Heart right ventricle (tissue), 16 donors: ENCODE data around the gene LMX1B. TPM values are rescaled to one million over a fixed set of nuclear protein-coding genes. Genes with fewer than 3 reads are reported as not detected.

Source experiments
- ATAC-seq, 8 donors: fragments of 200-7000 bp; cut with Tn5 transposase; one replicate each; pipeline ENCODE4 v1.9.1; 2020; ENCODE audit warnings: mild to moderate bottlenecking in 8 of 8, moderate library complexity in 8 of 8, moderate number of reproducible peaks in 1 of 8
- DNase-seq, 2 donors: peaks; one replicate each; pipeline ENCODE4 v3.0.0-alpha.2; 2020
- H3K27ac ChIP-seq, 10 donors: fragments of 200-600 bp; sonication (generic) in 2 of 10; one replicate each; pipeline versions ENCODE4 v1.5.0 to v1.8.0; 2020 to 2022; ENCODE audit warnings: mild to moderate bottlenecking in 3 of 10
- H3K27me3 ChIP-seq, 7 donors: fragments of 200-600 bp; one replicate each; pipeline ENCODE4 v1.8.0; 2021 to 2022; ENCODE audit warnings: mild to moderate bottlenecking in 2 of 7
- H3K36me3 ChIP-seq, 9 donors: fragments of 200-600 bp; sonication (generic) in 1 of 9; one replicate each; pipeline versions ENCODE4 v1.5.0 to v1.8.0; 2020 to 2022; ENCODE audit warnings: mild to moderate bottlenecking in 2 of 9
- H3K4me1 ChIP-seq, 9 donors: fragments of 200-600 bp; sonication (generic) in 1 of 9; one replicate each; pipeline versions ENCODE4 v1.5.0 to v1.8.0; 2020 to 2022; ENCODE audit warnings: mild to moderate bottlenecking in 4 of 9
- H3K4me3 ChIP-seq, 10 donors: fragments of 200-600 bp; sonication (generic) in 2 of 10; one replicate each; pipeline versions ENCODE4 v1.5.0 to v1.8.0; 2020 to 2022; ENCODE audit warnings: mild to moderate bottlenecking in 7 of 10, moderate library complexity in 2 of 10
- H3K9me3 ChIP-seq, 11 donors: fragments of 200-600 bp in 10 of 11; sonication (generic) in 2 of 11; one replicate each; pipeline versions ENCODE4 v1.5.0 to v1.8.0; 2013 to 2022; ENCODE audit warnings: mild to moderate bottlenecking in 2 of 11, control low read depth in 1 of 11, moderate library complexity in 1 of 11
- WGBS, 2 donors: extraction: QIAGEN DNeasy Blood & Tissue Kit; methylation state at CpG; one replicate each; pipeline ENCODE4 v1.1.7; 2013; ENCODE audit warnings: inconsistent platforms in 1 of 2; 5-methylcytosine and 5-hydroxymethylcytosine counted together
- intact Hi-C, 10 donors: fragments of 100-400 bp; cut with DNase I; formaldehyde crosslinking; loops; one replicate each; pipeline versions ENCODE4 v1.11.1 to v1.14.2; 2022
- polyA plus RNA-seq, 2 donors: library from polyadenylated mRNA; stranded (reverse); fragments of 200-250 nt; gene quantifications; one replicate each; pipeline ENCODE4 v1.2.3, GENCODE V29; 2013
- total RNA-seq, 10 donors: library from RNA; stranded (reverse); fragmentation: NEBNext Ultra II Directional in 3 of 10; extraction: Animal tissue kit (Norgen Biotek cat#: 25700) in 3 of 10; gene quantifications; one replicate each; pipeline versions ENCODE4 v1.2.1 to v1.2.4, GENCODE V29; 2021 to 2023
- TF ChIP-seq, protein P1 (sequence below), 9 donors: fragments of 200-600 bp; sonication (generic) in 2 of 9; IDR thresholded peaks; one replicate each; pipeline versions ENCODE4 v1.5.0 to v1.8.0; 2021 to 2022; ENCODE audit warnings: antibody characterized with exemption in 9 of 9, mild to moderate bottlenecking in 5 of 9, moderate library complexity in 1 of 9
- donor health status: Arrhythmogenic right ventricular cardiomyopathy.
- donor health status: ischemic (EF 13 %, LVEDD 7.1; RV severe dilation, severe dysfunction).
- donor health status: healthy with polysubstance abuse.
- donor health status: DM: no; HTN: yes; CAD: no.
- donor health status: DM: no; HTN: no; CAD: no.
- donor health status: ischemic (EF 25% LVEDD 6.9; RV normal size, moderate dysfunction).
- donor health status: ischemic (EF 25% LVEDD 5.7; RV mildly dilated, moderate dysfunction).
- donor health status: healthy.
- donor health status: DM: yes; HTN: yes; CAD: no.
- donor health status: Ischemic cardiomyopathy.
- donor health status: ischemic (EF 35%, LVEDD 5.7; RV mildly dilated, moderate dysfunction).
- donor health status: nonischemic (EF 11% LVEDD 7.7; RV severe dilation, severe dysfunction).
- donor health status: DM: yes; HTN: yes; CAD: no.
- donor health status: PGD.
- donor health status: ischemic (EF 29% LVEDD 5.4; RV normal size, mild dysfunction).
- donor health status: nonischemic (EF 23%, LVEDD 6.1; RV moderate dilation, normal function).

LMX1B gene
- total and polyA plus RNA-seq, 12 donors, result 0.25 to 0.97 (median 0.37) TPM

DNA sequence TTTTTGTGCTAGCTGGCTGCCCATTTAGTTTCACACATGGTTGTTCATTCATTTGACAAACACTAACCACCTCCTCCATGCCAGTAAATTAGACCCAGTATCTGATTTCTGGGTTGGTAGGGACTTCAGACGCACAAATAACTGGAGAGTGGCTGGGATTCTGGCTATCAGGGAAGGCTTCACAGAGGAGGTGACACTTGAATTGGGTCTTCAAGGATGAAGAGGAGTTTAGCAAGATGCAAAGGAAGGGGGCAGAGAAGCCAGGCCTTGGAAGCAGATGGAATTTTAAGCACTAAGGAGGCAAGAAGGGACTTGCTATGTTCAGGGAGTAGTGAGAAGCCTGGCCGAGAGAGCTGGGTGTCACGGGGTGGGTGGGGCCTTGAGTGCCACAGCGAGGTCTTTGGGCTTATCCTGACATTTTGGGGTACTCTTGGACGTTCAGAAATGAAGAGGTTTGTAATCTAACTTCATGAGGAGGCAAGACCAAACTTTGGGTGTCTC lies 71.3 kb downstream of the LMX1B start:
- TF ChIP-seq, protein P1, sequence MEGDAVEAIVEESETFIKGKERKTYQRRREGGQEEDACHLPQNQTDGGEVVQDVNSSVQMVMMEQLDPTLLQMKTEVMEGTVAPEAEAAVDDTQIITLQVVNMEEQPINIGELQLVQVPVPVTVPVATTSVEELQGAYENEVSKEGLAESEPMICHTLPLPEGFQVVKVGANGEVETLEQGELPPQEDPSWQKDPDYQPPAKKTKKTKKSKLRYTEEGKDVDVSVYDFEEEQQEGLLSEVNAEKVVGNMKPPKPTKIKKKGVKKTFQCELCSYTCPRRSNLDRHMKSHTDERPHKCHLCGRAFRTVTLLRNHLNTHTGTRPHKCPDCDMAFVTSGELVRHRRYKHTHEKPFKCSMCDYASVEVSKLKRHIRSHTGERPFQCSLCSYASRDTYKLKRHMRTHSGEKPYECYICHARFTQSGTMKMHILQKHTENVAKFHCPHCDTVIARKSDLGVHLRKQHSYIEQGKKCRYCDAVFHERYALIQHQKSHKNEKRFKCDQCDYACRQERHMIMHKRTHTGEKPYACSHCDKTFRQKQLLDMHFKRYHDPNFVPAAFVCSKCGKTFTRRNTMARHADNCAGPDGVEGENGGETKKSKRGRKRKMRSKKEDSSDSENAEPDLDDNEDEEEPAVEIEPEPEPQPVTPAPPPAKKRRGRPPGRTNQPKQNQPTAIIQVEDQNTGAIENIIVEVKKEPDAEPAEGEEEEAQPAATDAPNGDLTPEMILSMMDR (IDR thresholded peaks at IDR 0.05), result no peak
- Histone ChIP-seq H3K4me3 (no peak overlapping the region), H3K4me1 (peaks cover 0 to 12% (median 5%) of the 10 kb centered on the region in 9 donors), H3K9me3 (no peaks in the 10 kb centered on the region), H3K27me3 (peaks cover 0 to 98% (median 93%) of the 10 kb centered on the region in 7 donors), H3K36me3 (no peaks in the 10 kb centered on the region), H3K27ac (no peak overlapping the region)
- intact Hi-C loops, result loop anchor here in 2 of 10 donors (5.0 to 10.0 kb wide), 2 partner anchors 73 to 170 kb away; partner anchors contain the start of gene LMX1B (in 1 of the 2)
- 71% methylated on average over 5 of the region's 5 CpGs for WGBS, 2 donors
- DNase-seq (no peak), ATAC-seq (no peak)

DNA sequence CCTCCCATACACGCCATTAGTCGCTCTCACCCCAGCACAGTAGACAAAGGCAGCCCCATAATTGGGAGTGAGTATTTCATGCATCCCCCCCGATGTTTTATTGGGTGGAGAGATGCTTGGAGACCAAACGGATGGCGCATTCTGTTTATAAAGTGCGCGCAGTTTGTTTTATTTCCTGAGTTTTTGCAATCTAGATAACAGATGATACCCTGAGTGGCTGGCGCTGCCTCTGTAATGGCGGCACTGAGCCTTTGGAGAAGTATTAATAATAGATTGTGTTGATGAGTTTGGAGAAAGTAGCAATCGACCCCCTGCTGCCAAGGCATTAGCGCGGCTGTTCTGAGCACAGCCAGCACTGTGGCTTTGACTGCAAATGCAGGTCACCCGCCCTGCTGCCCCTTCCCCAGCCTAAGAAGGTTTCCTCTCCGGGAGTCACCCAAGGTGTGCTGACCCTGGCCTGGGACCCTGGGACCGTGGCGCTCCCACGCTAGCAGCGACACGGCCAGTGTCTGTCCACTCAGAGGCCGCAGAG lies 74.3 kb downstream of the LMX1B start:
- 74 to 77% methylated on average over 20 of the region's 20 CpGs for WGBS, 2 donors
- no peak for DNase-seq
- Histone ChIP-seq H3K4me3 (no peak overlapping the region), H3K4me1 (peaks cover 0 to 6% (median 4%) of the 10 kb centered on the region in 9 donors), H3K9me3 (no peaks in the 10 kb centered on the region), H3K36me3 (no peaks in the 10 kb centered on the region), H3K27ac (no peak overlapping the region), H3K27me3 (peaks cover 0 to 80% (median 73%) of the 10 kb centered on the region in 7 donors)
- TF ChIP-seq, protein P1 (IDR thresholded peaks at IDR 0.05), result no peak
- intact Hi-C loops, result loop anchor here in 1 of 10 donors (10.0 kb wide), 1 partner anchor 173 kb away; no protein-coding TSS in a partner anchor
- ATAC-seq, result no peak

DNA sequence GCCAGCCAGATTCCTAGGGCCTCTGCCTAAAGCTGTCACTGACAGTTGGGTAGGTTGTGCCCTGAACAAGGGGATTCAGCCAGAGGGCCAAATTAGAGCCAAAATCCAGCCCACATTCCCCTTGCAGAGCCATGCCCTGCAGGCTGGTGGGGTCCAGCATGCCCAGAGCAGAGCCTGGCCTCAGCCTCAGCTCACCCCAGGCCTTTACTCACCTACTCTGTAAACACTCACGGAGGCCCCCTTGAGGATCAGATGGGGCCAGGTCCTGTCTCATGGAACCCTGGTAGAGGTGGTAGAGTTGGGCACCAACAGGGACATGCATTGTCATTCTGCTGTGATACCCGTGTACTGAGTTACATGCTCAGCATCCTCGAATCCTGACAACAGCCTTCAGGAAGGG lies 74.9 kb downstream of the LMX1B start:
- no peak overlapping the region for H3K4me3 ChIP-seq
- H3K27me3 ChIP-seq, result peaks cover 0 to 74% (median 68%) of the 10 kb centered on the region in 7 donors
- DNase-seq (no peak), ATAC-seq (no peak)
- H3K27ac ChIP-seq, result no peak overlapping the region
- H3K9me3 ChIP-seq, result no peaks in the 10 kb centered on the region
- 74 to 82% methylated on average over 3 of the region's 3 CpGs for WGBS, 2 donors
- TF ChIP-seq, protein P1 (IDR thresholded peaks at IDR 0.05), result no peak
- intact Hi-C loops, result loop anchor here in 1 of 10 donors (10.0 kb wide), 1 partner anchor 174 kb away; no protein-coding TSS in a partner anchor
- no peaks in the 10 kb centered on the region for H3K36me3 ChIP-seq
- peaks cover 0 to 2% (median 0%) of the 10 kb centered on the region in 9 donors for H3K4me1 ChIP-seq

DNA sequence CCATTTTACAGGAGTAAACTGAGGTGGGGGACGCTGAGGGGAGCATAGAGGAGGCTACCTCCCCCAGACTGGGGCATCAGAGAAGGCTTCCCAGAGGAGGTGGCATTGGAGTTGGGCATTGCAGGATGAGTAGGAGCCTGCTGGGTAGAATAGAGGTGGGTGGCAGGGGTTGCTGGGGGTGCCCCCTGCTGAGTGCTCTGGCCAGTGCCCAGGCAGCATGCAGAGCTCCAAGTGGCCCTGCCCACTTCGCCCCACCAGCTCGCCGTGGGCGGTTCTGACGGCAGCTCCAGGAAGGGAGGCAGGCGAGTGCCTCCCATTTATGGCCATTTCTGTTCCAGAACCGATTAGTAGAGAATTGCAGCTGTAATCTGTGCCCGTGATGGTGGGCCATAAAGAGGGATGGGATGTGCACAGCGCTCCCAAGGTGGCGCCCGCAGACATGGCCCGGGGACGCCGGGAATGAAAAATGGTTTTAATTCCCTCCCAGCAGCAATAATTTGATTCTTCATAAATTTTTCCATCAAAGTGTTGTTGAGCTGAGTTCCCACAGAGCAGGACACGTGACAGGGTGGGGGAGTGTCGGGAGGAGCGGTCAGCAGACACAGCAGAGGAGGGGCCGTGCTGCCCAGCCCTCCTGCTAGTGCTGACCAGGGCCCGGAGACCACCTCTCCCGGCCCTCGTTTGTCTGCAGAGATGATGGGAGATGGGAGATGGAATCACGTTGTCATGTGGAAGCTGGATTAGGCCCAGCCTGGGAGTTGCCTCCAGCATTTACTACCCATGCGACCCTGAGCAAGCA lies 75.5 kb downstream of the LMX1B start:
- intact Hi-C loops, result loop anchor here in 1 of 10 donors (10.0 kb wide), 1 partner anchor 174 kb away; no protein-coding TSS in a partner anchor
- no peak overlapping the region for H3K27ac ChIP-seq

More for the DNA sequence above, 75.5 kb downstream of the LMX1B start:
- no peaks in the 10 kb centered on the region for H3K9me3 ChIP-seq
- no peak overlapping the region for H3K4me3 ChIP-seq
- no peak for ATAC-seq
- DNase-seq, result no peak
- H3K27me3 ChIP-seq, result peaks cover 0 to 67% (median 61%) of the 10 kb centered on the region in 7 donors
- TF ChIP-seq, protein P1 (IDR thresholded peaks at IDR 0.05), result no peak
- 69 to 77% methylated on average over 24 of the region's 24 CpGs for whole genome bisulfite sequencing, 2 donors
- no peaks in the 10 kb centered on the region for H3K36me3 ChIP-seq
- no peaks in the 10 kb centered on the region for H3K4me1 ChIP-seq
